HG03108 (cell line): ENCODE results near the gene PSMG1.
"Not testable (repeated sequence)": the region's sequence is repeated elsewhere in the genome, so short reads cannot be mapped to it uniquely, and the experiment has no call there.

Source experiments
- ATAC-seq: cut with Tn5 transposase; IDR thresholded peaks from one replicate; pipeline ENCODE4 v1.9.1; 2021; ENCODE audit warnings: moderate library complexity; ENCODE audit not compliant: unreplicated experiment

The PSMG1 gene, protein sequence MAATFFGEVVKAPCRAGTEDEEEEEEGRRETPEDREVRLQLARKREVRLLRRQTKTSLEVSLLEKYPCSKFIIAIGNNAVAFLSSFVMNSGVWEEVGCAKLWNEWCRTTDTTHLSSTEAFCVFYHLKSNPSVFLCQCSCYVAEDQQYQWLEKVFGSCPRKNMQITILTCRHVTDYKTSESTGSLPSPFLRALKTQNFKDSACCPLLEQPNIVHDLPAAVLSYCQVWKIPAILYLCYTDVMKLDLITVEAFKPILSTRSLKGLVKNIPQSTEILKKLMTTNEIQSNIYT

DNA sequence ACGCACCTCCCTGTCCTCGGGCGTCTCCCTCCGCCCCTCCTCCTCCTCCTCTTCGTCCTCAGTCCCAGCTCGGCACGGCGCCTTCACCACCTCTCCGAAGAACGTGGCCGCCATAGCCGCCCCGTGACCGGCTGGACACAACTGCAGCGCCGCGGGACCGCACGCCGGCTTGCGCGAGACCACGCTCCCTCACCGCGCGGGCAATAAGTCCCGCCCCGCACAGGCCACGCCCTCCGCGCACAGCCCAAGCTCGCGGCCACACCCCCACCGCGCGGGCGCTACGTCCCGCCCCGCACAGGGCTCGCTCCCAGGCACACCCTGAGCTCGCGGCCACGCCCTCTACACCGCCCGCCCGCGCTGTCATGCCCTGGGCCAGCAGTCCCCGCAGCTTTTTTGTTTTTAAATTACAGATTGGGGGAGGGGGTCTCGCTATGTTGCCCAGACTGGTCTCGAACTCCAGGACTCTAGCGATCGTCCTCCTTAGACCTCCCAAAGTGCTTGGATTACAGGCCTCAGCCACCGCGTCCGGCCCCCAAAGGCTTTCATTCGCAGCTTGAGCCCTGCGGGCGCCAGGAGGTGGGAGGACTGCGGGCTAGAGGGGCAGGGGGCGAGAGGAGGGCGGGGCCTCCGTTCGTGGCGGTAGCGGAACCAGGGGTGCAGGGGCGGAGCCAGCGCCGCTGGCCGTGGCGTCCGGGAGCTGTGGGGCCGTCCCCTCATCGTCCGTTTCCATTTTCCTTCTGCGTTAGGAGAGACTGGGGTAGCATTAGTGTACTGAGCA lies at the start of gene PSMG1:
TSS of gene PSMG1 (minus strand) at position 180 of the 778 bp plus-strand sequence. CDS start at position 114, 66 bp downstream.
- peak; percentile 80 for ATAC-seq

GRCh38 chr21:39232861-39233291 lies 49.6 kb upstream of the PSMG1 start:
- ATAC-seq = no peak

DNA sequence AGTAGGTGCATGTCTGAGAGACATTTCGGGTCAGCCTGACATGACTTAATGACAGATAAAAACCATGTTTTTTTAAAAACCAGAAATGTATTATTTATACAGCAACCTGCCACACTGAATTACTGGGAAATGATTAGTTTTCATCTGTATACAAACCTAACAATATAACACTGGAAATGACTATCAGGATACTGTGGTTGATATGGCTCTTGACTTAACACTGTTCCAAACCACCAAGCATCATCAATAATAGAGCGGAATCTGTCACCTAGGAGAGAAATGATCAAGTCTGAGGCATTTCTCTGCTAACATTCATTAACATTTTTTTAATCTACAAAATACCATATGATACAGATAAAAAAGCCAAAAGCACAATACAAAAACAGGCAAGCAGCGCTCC lies 41.7 kb upstream of the PSMG1 start:
- no peak for ATAC-seq

DNA sequence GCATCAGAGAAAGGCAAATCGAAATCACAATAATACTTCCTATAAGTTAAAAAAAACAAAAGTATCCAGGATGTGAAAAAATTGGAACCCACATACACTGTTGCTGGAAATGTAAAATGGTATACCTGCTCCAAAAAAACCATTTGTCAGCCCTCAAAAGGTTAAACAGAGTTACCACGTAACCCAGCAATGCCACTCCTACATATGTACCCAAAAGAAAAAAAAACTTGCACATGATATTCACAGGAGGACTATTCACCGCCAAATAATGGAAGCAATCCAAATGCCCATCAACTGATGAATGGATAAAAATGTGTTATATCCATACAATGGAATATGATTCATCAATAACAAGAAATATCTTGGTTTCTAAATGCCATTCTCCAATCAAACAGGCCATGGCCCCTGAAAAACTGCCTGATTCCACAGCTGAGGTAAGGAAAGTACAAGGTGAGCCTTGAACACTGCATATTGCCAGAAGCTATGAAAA lies 38.8 kb upstream of the PSMG1 start:
- ATAC-seq = no peak

- ATAC-seq = no peak
These were observed 38.2 kb upstream of the PSMG1 start for GRCh38 chr21:39221282-39221996.

DNA sequence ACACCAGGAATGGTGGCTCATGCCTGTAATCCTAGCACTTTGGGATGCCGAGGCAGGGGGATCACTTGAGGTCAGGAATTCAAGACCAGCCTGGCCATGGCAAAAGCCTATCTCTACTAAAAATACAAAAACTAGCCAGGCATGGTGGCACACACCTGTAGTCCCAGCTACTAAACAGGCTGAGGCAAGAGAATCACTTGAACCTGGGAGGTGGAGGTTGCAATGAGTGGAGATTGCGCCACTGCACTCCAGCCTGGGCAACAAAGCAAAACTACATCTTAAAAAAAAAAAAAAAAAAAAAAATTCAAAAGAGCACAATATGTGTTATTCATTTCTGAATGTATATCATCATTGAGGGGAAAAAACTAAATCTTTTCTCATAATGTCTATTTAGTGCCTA lies 37.6 kb upstream of the PSMG1 start:
- not testable (repeated sequence) for ATAC-seq

DNA sequence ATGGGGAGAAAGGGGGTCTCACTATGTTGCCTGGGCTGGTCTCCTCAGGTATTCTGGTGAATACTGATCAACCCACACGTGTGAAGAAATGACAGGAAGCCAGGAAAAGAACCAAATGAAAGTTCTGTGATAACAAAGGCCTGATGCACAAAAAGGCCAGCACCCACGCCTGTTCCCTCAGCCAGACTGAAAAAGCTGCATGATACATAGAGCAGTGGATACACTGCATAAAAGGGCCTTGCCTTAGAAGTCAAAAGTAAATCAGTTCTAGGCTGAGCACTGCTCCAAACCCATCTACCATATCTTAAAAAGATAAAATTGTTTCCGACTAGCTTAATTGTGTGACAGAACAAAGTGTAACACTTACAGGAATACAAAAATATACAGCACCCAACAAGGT lies 36.9 kb upstream of the PSMG1 start:
- ATAC-seq = no peak

DNA sequence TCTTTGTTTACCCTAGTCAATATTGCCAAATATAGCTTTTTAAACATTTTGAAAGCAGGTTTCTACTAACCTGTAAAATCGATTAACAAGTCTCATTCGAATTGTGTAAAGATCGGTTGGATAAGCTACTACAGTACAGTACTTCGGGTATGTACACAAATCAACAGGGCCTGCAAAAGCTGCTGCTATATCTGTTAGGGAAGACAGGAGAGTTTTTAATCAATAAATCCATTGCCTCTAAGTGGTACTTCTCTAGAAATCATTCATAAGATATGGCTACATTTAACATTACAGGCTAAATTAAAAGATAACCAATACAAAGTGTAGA lies 34.8 kb upstream of the PSMG1 start:
- ATAC-seq = no peak

GRCh38 chr21:39217356-39218081 lies 34.3 kb upstream of the PSMG1 start:
- no peak for ATAC-seq

- no peak for ATAC-seq
These were observed 33.0 kb upstream of the PSMG1 start for GRCh38 chr21:39216290-39216689.

DNA sequence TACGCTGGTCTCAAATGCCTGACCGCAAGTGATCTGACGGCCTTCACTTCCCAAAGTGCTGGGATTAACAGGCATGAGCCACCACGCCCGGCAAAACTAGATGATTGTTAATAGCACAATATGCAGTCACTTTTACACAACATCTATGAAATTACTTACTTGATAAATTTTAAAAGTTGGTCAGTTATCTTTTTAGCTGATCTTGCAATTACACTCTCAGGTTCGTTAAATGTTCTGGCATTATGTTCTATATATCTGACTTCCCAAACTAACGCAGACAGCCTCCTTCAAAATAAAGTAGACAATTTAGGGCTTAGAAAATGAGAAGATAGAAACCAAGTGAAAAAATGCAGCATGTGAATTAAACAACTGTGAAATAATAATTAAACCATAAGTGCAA lies 31.8 kb upstream of the PSMG1 start:
- ATAC-seq = no peak

DNA sequence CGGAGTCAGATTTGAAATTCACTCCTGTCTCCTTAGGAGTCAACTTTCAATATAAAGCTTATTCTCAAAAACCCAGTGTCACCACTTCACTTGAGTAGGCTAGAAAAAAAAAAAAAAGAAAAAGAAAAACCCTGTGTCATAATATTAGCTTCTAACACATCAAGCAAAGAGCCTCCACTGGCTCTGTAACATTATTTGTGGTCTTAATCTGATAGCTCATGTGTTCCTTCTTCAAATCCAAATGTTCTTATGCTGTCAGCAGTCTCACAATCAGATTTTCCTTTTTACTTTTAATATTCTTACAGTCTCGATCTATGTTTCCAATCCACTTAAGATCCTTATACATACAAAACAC lies 26.1 kb upstream of the PSMG1 start:
- ATAC-seq = no peak

- ATAC-seq = no peak
These were observed 25.5 kb upstream of the PSMG1 start for GRCh38 chr21:39208624-39209333.

GRCh38 chr21:39204134-39204533 lies 20.9 kb upstream of the PSMG1 start:
- no peak for ATAC-seq

DNA sequence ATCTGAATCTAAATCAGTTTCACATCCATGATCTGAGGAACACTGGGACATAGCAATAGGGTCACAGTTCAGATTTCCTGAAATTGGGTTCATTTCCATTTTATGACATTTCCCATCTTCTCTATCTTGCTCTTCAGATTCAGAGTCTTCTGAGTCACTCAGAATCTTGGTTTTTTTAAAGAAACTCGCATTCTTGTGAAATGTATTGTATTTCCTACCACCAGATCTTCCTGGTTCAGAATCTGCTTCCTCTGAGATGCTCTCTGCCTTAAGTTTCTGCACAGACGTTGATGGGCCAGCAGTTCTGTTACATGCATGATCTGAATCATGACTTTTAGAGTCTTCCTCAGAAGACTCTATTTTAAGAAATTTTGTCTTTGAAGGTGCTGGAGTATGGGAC lies 15.5 kb upstream of the PSMG1 start:
- ATAC-seq = no peak

DNA sequence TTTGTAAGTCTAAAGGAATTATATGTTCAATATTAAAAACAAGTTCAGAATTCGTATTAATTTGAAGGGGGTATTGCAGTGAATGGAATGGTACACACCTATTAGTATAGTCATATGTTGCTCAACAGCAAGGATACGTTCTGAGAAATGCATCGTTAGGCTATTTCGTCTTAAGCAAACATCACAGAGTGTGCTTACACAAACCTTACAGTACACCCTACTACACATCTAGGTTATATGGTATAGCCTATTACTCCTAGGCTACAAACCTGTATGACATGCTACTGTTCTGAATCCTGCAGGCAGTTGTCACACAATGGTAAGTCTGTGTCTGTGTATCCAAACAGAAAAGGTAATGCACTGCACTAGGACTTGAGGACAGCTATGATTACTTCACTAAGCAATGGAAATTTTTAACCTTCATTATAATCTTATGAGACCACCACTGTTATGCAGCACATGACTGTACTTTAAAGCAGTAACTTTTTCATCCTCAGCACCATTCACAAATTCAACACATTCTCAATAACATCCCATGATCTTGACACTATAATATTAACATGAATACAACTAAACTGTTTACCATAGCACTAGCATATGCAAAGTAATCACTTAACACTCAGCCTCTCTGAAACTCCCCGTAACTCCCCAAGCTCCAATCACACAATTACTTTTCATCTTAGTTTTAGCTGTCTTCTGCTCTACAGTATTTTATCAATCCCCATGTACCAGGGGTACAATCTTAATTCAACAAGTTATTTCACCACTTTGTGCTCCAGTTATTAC lies 14.4 kb upstream of the PSMG1 start:
- ATAC-seq = no peak

- no peak for ATAC-seq
These were observed 13.6 kb upstream of the PSMG1 start for GRCh38 chr21:39196838-39197237.

- no peak for ATAC-seq
These were observed 13.1 kb upstream of the PSMG1 start for GRCh38 chr21:39196310-39196709.

DNA sequence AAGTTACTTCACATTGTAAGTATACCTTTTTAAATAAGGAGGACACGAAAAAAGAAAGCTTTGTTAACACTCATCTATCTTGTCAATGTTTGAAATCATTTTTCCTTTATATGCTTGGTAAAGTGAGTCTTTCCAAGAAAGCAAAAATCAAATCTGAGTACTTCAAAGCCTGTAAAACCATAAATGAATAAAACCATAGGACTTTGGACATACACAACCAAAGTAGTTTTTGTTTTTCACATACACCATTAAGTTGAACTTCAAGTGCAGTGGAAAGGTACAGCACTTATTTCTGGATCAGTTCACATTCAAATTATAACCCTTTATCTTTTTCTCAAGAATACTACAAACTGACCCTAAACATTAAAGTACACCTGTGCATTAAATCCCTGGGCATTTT lies 10.1 kb upstream of the PSMG1 start:
- ATAC-seq = no peak
